Measurements from ENCODE around the gene GAS6. TPM values are rescaled to one million over a fixed set of nuclear protein-coding genes. Genes with fewer than 3 reads are reported as not detected.

GAS6 gene
- total and polyA plus RNA-seq, 2 donors (not counting 3 experiments of a cell fraction or from before 2014, with no cell fraction given) = 69.2 to 109 TPM

GRCh38 chr13:113904411-113904810 lies 40.5 kb upstream of the GAS6 start:
- Histone ChIP-seq H3K79me2 (ENCODE audit: control insufficient read depth, insufficient read depth, low read length) (no peaks in the 10 kb centered on the region), H3K27ac (ENCODE audit: insufficient read depth, low read depth, low read length) (no peak overlapping the region), H3K4me2 (ENCODE audit: insufficient read depth, low read length) (no peak overlapping the region), H3K4me3 (replicated peaks in 1 of 3; ENCODE audit: insufficient read depth in 1 of 3, low read depth in 1 of 3, low read length in 3 of 3) (no peak overlapping the region), H4K20me1 (replicated peaks; ENCODE audit: control insufficient read depth, extremely low read depth, insufficient read depth, low read length) (no peaks in the 10 kb centered on the region), H2AFZ (ENCODE audit: low read depth, low read length) (no peak overlapping the region), H3K9me1 (replicated peaks; ENCODE audit: control insufficient read depth, extremely low read depth, insufficient read depth, low read length) (no peaks in the 10 kb centered on the region), H3K27me3 (ENCODE audit: control insufficient read depth in 2 of 2, insufficient read depth in 2 of 2, low read length in 2 of 2) (peaks cover 0 to 9% of the 10 kb centered on the region in 2 experiments), H3K9ac (replicated peaks; ENCODE audit: extremely low read depth, insufficient read depth, low read length) (no peak overlapping the region), H3K4me1 (ENCODE audit: control insufficient read depth, extremely low read depth, insufficient read depth, low read length) (no peaks in the 10 kb centered on the region), H3K9me3 (replicated peaks; ENCODE audit: control insufficient read depth, insufficient read depth, low read length) (no peaks in the 10 kb centered on the region), H3K36me3 (ENCODE audit: control insufficient read depth in 2 of 2, extremely low read depth in 1 of 2, insufficient read depth in 2 of 2, low read length in 2 of 2) (no peaks in the 10 kb centered on the region)
- DNase-seq (ENCODE audit: low read depth, low spot score) (peak; percentile 62), FAIRE-seq (peak; percentile 72)
- intact Hi-C loops (cut with micrococcal nuclease) (loop anchor here (2.0 kb wide), 2 partner anchors 42 to 88 kb away; no protein-coding TSS in a partner anchor), dilution Hi-C loops (cut with MboI; ENCODE audit: extremely low pct_ligation_motif_present, low sequenced_read_pairs) (no loop called here)
- no TSS peak for BruUV-seq (replicated peaks)
- TF ChIP-seq, protein P1, sequence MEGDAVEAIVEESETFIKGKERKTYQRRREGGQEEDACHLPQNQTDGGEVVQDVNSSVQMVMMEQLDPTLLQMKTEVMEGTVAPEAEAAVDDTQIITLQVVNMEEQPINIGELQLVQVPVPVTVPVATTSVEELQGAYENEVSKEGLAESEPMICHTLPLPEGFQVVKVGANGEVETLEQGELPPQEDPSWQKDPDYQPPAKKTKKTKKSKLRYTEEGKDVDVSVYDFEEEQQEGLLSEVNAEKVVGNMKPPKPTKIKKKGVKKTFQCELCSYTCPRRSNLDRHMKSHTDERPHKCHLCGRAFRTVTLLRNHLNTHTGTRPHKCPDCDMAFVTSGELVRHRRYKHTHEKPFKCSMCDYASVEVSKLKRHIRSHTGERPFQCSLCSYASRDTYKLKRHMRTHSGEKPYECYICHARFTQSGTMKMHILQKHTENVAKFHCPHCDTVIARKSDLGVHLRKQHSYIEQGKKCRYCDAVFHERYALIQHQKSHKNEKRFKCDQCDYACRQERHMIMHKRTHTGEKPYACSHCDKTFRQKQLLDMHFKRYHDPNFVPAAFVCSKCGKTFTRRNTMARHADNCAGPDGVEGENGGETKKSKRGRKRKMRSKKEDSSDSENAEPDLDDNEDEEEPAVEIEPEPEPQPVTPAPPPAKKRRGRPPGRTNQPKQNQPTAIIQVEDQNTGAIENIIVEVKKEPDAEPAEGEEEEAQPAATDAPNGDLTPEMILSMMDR (IDR thresholded peaks at IDR 0.05; ENCODE audit: extremely low read depth in 1 of 2, insufficient read depth in 1 of 2, low read depth in 1 of 2, low read length in 2 of 2) = peak; percentile 59 to 66
- TF ChIP-seq POLR2A (IDR thresholded peaks at IDR 0.05; ENCODE audit: low read depth, low read length) (no peak), POLR2AphosphoS5 (IDR thresholded peaks at IDR 0.05; ENCODE audit: insufficient read depth, low read depth, low read length) (no peak), JUN (IDR thresholded peaks at IDR 0.05; ENCODE audit: borderline replicate concordance, insufficient read depth, insufficient read length, low read depth) (no peak)
- POLR2A ChIA-PET = no interaction called here
- CTCF ChIA-PET = interaction anchor here (0.5 to 2.1 kb wide), 31 partner anchors 10 to 1107 kb away, joined by 3 to 21 read pairs (median 4); partner anchors contain the start of gene GAS6

GRCh38 chr13:113903912-113904311 lies 40.0 kb upstream of the GAS6 start:
- Histone ChIP-seq H3K9ac (replicated peaks; ENCODE audit: extremely low read depth, insufficient read depth, low read length) (no peak overlapping the region), H2AFZ (ENCODE audit: low read depth, low read length) (no peak overlapping the region), H3K36me3 (ENCODE audit: control insufficient read depth in 2 of 2, extremely low read depth in 1 of 2, insufficient read depth in 2 of 2, low read length in 2 of 2) (no peaks in the 10 kb centered on the region), H3K4me3 (replicated peaks in 1 of 3; ENCODE audit: insufficient read depth in 1 of 3, low read depth in 1 of 3, low read length in 3 of 3) (no peak overlapping the region), H3K27me3 (ENCODE audit: control insufficient read depth in 2 of 2, insufficient read depth in 2 of 2, low read length in 2 of 2) (peaks cover 0 to 7% of the 10 kb centered on the region in 2 experiments), H3K4me2 (ENCODE audit: insufficient read depth, low read length) (no peak overlapping the region), H3K9me3 (replicated peaks; ENCODE audit: control insufficient read depth, insufficient read depth, low read length) (no peaks in the 10 kb centered on the region), H3K9me1 (replicated peaks; ENCODE audit: control insufficient read depth, extremely low read depth, insufficient read depth, low read length) (no peaks in the 10 kb centered on the region), H3K4me1 (ENCODE audit: control insufficient read depth, extremely low read depth, insufficient read depth, low read length) (no peaks in the 10 kb centered on the region), H4K20me1 (replicated peaks; ENCODE audit: control insufficient read depth, extremely low read depth, insufficient read depth, low read length) (no peaks in the 10 kb centered on the region), H3K27ac (ENCODE audit: insufficient read depth, low read depth, low read length) (no peak overlapping the region), H3K79me2 (ENCODE audit: control insufficient read depth, insufficient read depth, low read length) (no peaks in the 10 kb centered on the region)
- ChIA-PET CTCF (interaction anchor here (0.7 to 2.1 kb wide), 25 partner anchors 11 to 314 kb away, joined by 3 to 21 read pairs (median 5); partner anchors contain the start of gene GAS6), POLR2A (interaction anchor here (1.0 kb wide), 1 partner anchor 66 kb away, joined by 3 read pairs; no protein-coding TSS in a partner anchor)
- DNase-seq (ENCODE audit: low read depth, low spot score) = no peak
- dilution Hi-C loops (cut with MboI; ENCODE audit: extremely low pct_ligation_motif_present, low sequenced_read_pairs) (no loop called here), intact Hi-C loops (cut with micrococcal nuclease) (loop anchor here (2.0 kb wide), 2 partner anchors 41 to 87 kb away; no protein-coding TSS in a partner anchor)
- TF ChIP-seq GATA2 (IDR thresholded peaks at IDR 0.05; ENCODE audit: insufficient read depth, insufficient read length, low read depth, low read length) (no peak), MYC (IDR thresholded peaks at IDR 0.05; ENCODE audit: low read depth, low read length) (no peak), POLR2AphosphoS5 (IDR thresholded peaks at IDR 0.05; ENCODE audit: insufficient read depth, low read depth, low read length) (no peak), POLR2A (IDR thresholded peaks at IDR 0.05; ENCODE audit: low read depth, low read length) (no peak)
- TF ChIP-seq, protein P1 (IDR thresholded peaks at IDR 0.05; ENCODE audit: extremely low read depth in 1 of 2, insufficient read depth in 1 of 2, low read depth in 1 of 2, low read length in 2 of 2) = no peak
- FAIRE-seq = no peak
- BruUV-seq (replicated peaks) = no TSS peak

Data from endothelial cell of umbilical vein (primary cell).